ENCODE results near the gene EFEMP2.

The EFEMP2 gene

DNA sequence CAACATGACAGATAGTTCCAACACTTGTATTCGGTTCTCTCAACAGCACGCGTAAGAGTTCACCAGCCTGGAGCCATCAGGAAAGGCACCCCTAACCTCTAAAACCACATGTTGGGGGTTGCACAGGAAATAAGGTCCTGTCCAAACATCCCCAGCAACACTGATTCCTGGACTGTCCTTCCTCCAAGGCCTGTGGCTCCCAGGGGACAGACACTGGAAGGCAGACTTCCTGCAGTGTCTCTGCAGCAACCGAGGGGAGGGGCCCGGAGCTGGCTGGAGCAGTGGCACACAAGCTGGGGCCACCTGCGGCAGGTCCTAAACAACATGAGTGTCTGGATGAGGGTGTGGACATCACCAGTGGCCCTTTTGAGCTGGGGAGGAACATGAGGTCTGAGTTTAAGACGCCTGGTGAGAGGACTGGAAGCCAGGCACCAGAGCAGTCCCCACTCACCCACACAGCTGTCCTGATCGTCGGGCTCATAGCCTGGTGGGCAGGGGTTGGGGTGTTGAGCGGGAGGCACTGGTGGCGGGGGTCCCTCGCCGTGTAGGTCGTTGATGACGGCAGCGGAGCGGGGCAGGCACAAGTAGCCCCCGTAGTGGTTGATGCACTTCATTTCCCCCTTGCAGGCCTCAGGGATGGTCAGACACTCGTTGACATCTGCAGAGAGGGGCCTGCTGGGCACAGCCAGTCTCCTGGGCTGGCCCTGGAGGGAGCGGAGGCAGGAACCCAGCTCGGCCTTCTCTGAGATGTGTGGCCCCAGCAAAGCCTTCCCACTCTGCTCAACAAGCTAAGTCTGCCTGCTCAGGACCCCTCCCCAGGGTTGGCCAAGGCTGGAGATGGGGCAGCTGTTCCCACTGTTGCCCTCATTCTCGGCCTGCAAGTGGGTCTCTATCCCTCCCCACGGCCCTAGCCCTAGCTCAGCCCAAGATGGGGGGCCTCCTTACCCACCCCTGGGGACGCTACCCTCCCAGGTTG is 1.6 kb downstream of the EFEMP2 start:
- H3K4me3 ChIP-seq (ENCODE audit: low read length): no peak overlapping the region
- H2AFZ ChIP-seq (ENCODE audit: low read depth, low read length): no peak overlapping the region
- H3K4me1 ChIP-seq (ENCODE audit: insufficient read depth, low read length): peaks cover 15% of the 10 kb centered on the region
- peaks cover 8% of the 10 kb centered on the region for H3K36me3 ChIP-seq (ENCODE audit: insufficient read depth, low read length)
- no peaks in the 10 kb centered on the region for H3K27me3 ChIP-seq (ENCODE audit: insufficient read depth, low read length)
- H3K9me3 ChIP-seq (ENCODE audit: low read length): no peaks in the 10 kb centered on the region

- H2AFZ ChIP-seq (ENCODE audit: low read depth, low read length): no peak overlapping the region
- no peaks in the 10 kb centered on the region for H3K27me3 ChIP-seq (ENCODE audit: insufficient read depth, low read length)
- H3K9me3 ChIP-seq (ENCODE audit: low read length): no peaks in the 10 kb centered on the region
- H3K36me3 ChIP-seq (ENCODE audit: insufficient read depth, low read length): peaks cover 15% of the 10 kb centered on the region
- no peak overlapping the region for H3K4me3 ChIP-seq (ENCODE audit: low read length)
- H3K4me1 ChIP-seq (ENCODE audit: insufficient read depth, low read length): peaks cover 15% of the 10 kb centered on the region
Observed at GRCh38 chr11:65870307-65870658, 2.3 kb downstream of the EFEMP2 start.

DNA sequence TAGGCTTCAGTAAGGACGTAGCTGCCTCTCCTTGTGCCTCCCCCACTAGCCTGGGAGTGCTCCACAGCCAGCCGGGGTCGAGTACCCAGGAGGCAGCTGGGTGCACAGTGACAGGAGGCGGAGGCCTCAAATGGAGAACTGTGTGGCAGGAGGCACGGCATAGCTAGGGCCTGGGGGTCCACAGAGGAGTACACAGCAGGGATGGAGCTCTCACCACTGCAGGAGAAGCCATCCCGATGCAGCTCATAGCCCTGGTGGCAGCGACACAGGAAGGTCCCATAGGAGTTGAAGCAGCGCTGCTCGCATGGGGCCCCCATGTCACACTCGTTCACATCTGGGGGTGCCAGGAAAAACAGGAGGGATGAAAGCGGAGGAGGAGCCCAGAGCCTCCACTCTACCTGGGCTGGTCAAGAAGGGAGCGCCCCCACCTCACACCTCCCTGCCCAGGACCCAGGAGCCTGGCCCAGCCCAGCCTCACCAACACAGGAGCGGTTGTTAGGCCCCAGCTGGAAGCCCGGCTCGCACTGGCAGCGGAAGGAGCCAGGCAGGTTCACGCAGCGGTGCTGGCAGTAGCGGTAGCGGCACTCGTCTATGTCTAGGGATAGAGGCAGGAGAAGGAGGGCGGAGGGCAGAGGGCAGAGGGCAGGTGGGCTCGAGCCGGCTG is 2.8 kb downstream of the EFEMP2 start:
- H3K27me3 ChIP-seq (ENCODE audit: insufficient read depth, low read length): no peaks in the 10 kb centered on the region
- H3K4me1 ChIP-seq (ENCODE audit: insufficient read depth, low read length): peaks cover 15% of the 10 kb centered on the region
- peaks cover 20% of the 10 kb centered on the region for H3K36me3 ChIP-seq (ENCODE audit: insufficient read depth, low read length)
- H3K9me3 ChIP-seq (ENCODE audit: low read length): no peaks in the 10 kb centered on the region
- no peak overlapping the region for H2AFZ ChIP-seq (ENCODE audit: low read depth, low read length)
- H3K4me3 ChIP-seq (ENCODE audit: low read length): no peak overlapping the region

DNA sequence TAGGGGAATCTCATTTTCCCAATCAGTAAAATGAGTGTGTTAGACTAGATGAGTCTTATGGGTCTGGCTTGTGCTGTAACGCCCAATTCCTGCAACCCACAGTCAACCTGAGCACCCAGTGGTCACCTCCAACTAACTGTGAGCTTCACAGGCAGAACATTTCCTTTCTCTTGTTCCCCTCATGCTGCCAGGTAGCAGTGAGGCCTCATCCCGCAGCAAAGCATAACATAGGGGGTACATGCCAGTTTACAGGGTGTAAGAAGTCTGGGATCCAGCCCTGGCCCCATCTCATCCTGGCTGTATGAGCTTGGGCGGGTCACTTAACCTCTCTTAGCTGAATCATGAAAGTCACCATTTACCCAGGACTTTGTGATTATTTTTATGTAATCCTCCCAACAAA is 3.7 kb downstream of the EFEMP2 start:
- peaks cover 15% of the 10 kb centered on the region for H3K4me1 ChIP-seq (ENCODE audit: insufficient read depth, low read length)
- H3K36me3 ChIP-seq (ENCODE audit: insufficient read depth, low read length): peaks cover 29% of the 10 kb centered on the region
- H3K9me3 ChIP-seq (ENCODE audit: low read length): no peaks in the 10 kb centered on the region
- no peak overlapping the region for H3K4me3 ChIP-seq (ENCODE audit: low read length)
- H2AFZ ChIP-seq (ENCODE audit: low read depth, low read length): no peak overlapping the region
- H3K27me3 ChIP-seq (ENCODE audit: insufficient read depth, low read length): no peaks in the 10 kb centered on the region

DNA sequence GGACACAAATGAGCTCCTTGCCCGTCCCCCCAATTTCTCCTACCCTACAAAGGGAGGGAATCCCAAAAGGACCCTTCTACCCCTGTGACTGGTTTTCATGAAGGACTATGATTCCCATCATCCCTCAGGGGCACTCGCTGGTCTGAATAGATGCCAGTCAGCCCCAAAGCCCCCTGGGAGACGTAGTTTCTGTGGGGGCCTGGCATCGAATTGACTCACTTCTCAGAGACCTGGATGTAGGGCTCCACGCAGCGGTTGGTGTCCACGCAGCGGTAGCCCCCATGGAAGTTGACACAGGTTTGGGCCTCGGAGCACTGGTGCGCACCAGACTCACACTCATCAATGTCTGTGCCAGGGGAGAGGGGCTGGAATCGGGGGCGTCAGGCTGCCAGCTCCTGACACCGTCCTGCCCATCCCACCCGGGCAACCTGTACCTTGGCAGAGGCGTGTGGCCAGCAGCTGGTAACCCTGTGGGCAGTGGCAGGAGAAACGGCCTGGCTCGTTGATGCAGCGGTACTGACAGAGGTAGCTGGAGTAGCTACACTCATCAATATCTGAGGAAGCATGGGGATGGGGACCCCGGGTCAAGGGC is 4.4 kb downstream of the EFEMP2 start:
- Histone ChIP-seq H3K9me3 (ENCODE audit: low read length) (no peaks in the 10 kb centered on the region), H3K4me1 (ENCODE audit: insufficient read depth, low read length) (peaks cover 13% of the 10 kb centered on the region), H3K4me3 (ENCODE audit: low read length) (no peak overlapping the region), H3K27me3 (ENCODE audit: insufficient read depth, low read length) (no peaks in the 10 kb centered on the region), H3K36me3 (ENCODE audit: insufficient read depth, low read length) (peaks cover 36% of the 10 kb centered on the region), H2AFZ (ENCODE audit: low read depth, low read length) (no peak overlapping the region)

DNA sequence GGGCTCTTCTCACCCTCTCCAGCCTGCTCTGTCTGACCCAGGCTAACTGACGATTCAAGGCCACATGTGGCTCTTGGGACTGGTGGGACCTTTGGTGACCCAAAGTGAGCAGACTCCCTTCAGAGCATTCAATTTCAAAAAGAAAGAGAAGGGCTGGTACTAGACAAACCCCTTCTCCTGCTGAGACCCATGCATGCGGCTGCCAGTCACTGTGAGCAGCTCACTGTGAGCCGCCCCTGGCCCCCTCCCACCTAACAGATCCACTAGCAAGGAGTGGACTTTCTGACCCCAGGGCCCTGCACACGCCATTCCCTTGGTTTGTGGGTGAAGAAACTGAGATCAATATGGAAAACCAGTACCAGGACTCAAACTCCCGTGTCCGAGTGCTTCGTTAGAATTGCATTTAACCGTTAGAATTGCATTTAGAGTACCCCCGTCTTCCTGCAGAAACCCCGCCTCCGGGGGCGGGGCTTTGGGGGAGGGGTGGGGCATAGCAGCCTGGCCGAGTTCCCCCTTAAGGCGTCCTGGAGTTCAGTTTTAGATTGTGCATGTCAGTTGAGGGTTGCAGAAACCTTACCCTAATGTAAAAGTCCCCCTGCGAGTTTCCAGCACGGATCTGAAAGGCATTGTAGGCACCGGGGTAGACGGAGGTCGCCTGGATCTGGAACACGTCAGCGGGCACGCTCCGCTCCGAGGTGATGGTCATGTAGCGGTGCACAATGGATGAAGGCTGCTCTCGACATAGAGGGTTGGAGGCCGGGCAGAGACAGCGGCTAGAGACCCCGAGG is 5.1 kb downstream of the EFEMP2 start:
- H3K27me3 ChIP-seq (ENCODE audit: insufficient read depth, low read length): no peaks in the 10 kb centered on the region
- peaks cover 43% of the 10 kb centered on the region for H3K36me3 ChIP-seq (ENCODE audit: insufficient read depth, low read length)
- no peak overlapping the region for H2AFZ ChIP-seq (ENCODE audit: low read depth, low read length)
- no peak overlapping the region for H3K4me3 ChIP-seq (ENCODE audit: low read length)
- peaks cover 13% of the 10 kb centered on the region for H3K4me1 ChIP-seq (ENCODE audit: insufficient read depth, low read length)
- no peaks in the 10 kb centered on the region for H3K9me3 ChIP-seq (ENCODE audit: low read length)

- Histone ChIP-seq H3K9me3 (ENCODE audit: low read length) (no peaks in the 10 kb centered on the region), H2AFZ (ENCODE audit: low read depth, low read length) (no peak overlapping the region), H3K4me3 (ENCODE audit: low read length) (no peak overlapping the region), H3K4me1 (ENCODE audit: insufficient read depth, low read length) (peaks cover 16% of the 10 kb centered on the region), H3K36me3 (ENCODE audit: insufficient read depth, low read length) (peaks cover 51% of the 10 kb centered on the region), H3K27me3 (ENCODE audit: insufficient read depth, low read length) (no peaks in the 10 kb centered on the region)
Observed at GRCh38 chr11:65866509-65867283, 5.9 kb downstream of the EFEMP2 start.

DNA sequence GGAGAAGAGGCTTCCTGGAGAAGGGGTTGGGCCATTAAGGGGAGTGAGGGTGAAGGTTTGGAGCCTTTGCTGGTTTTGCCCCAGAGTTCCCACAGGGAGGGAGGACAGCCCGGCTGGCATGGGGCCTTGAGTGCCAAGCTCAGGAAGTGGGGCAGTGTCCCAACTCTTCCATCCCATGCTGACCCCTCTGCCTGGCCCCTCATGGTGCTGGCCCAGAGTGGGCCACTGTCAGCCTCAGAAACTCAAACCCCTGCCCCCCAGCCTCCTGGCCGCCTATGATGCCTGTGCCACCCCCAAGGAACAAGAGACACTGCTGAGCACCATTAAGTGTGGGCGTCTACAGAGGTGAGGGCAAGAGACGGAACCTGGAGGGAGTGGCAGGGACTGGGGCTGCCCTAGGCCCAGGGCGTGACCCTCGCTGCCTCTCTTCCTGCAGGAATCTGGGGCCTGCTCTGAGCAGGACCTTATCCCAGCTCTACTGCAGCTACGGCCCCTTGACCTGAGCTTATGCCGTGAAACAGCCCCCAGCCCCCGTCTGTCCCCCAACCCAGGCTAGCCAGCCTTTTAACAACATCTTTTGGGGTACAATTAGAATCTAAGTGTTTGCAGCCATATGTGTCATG is 6.9 kb downstream of the EFEMP2 start:
- Histone ChIP-seq H3K9me3 (ENCODE audit: low read length) (no peaks in the 10 kb centered on the region), H3K4me3 (ENCODE audit: low read length) (no peak overlapping the region), H3K36me3 (ENCODE audit: insufficient read depth, low read length) (peaks cover 56% of the 10 kb centered on the region), H3K4me1 (ENCODE audit: insufficient read depth, low read length) (peaks cover 19% of the 10 kb centered on the region), H2AFZ (ENCODE audit: low read depth, low read length) (no peak overlapping the region), H3K27me3 (ENCODE audit: insufficient read depth, low read length) (no peaks in the 10 kb centered on the region)

- Histone ChIP-seq H3K36me3 (ENCODE audit: insufficient read depth, low read length) (peaks cover 56% of the 10 kb centered on the region), H2AFZ (ENCODE audit: low read depth, low read length) (no peak overlapping the region), H3K27me3 (ENCODE audit: insufficient read depth, low read length) (no peaks in the 10 kb centered on the region), H3K4me3 (ENCODE audit: low read length) (no peak overlapping the region), H3K9me3 (ENCODE audit: low read length) (no peaks in the 10 kb centered on the region), H3K4me1 (ENCODE audit: insufficient read depth, low read length) (peaks cover 15% of the 10 kb centered on the region)
Observed at GRCh38 chr11:65864706-65865471, 7.7 kb downstream of the EFEMP2 start.

DNA sequence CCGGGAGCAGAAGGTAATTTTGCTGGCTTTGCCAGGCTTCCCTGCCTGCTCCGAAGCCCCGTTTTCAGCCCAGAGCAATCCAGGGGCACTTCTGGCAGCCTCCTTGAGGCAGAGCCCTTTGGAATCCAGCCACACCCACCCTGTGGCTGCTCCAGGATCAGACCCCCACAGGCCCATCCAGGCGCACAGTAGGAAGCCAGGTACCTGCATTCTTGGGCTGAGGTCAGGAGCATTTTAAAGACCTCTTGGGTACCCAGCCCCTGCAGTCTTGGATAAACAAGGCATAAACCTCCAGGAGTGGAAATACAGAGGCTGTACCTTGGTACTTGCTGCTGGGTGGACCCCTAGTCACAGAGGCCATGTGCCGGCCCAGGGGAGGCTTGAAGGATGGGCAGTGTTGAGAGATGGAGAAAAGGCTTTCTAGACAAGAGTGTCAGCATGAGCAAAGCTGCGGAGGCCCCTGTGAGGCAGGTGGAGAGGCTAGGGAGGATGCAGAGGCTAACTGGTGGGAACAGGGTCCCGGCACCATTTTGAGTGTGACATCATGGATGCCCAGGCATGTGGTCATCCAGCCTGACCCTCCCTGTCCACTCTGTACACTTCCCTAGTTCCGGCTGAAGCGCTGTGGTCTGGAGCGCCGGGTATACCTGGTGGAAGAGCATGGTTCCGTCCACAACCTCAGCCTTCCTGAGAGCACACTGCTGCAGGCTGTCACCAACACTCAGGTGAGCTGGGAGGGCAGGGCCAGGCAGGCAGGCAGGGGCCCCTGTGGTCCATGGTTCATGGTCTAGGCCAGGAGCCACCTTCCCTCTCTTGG is 8.5 kb downstream of the EFEMP2 start:
- no peaks in the 10 kb centered on the region for H3K9me3 ChIP-seq (ENCODE audit: low read length)
- H3K4me3 ChIP-seq (ENCODE audit: low read length): no peak overlapping the region
- H3K36me3 ChIP-seq (ENCODE audit: insufficient read depth, low read length): peaks cover 56% of the 10 kb centered on the region
- H3K4me1 ChIP-seq (ENCODE audit: insufficient read depth, low read length): peaks cover 12% of the 10 kb centered on the region
- H2AFZ ChIP-seq (ENCODE audit: low read depth, low read length): no peak overlapping the region
- H3K27me3 ChIP-seq (ENCODE audit: insufficient read depth, low read length): no peaks in the 10 kb centered on the region
